DND-41 (cell line): ENCODE measurements around the gene PPP1R12A.

Experiments
- CTCF ChIP-seq: IDR thresholded peaks from 2 replicates; pipeline ENCODE4 v1.5.1; 2012; ENCODE audit warnings: borderline replicate concordance, low read length, moderate library complexity, mild to moderate bottlenecking; ENCODE audit not compliant: poor library complexity, severe bottlenecking; ENCODE audit errors: extremely low read depth
- EZH2 ChIP-seq: IDR thresholded peaks from 3 replicates; pipeline ENCODE4 v1.6.1; 2012; ENCODE audit warnings: borderline replicate concordance, low read depth, mild to moderate bottlenecking, moderate library complexity, low read length, inconsistent platforms; ENCODE audit not compliant: severe bottlenecking

DNA sequence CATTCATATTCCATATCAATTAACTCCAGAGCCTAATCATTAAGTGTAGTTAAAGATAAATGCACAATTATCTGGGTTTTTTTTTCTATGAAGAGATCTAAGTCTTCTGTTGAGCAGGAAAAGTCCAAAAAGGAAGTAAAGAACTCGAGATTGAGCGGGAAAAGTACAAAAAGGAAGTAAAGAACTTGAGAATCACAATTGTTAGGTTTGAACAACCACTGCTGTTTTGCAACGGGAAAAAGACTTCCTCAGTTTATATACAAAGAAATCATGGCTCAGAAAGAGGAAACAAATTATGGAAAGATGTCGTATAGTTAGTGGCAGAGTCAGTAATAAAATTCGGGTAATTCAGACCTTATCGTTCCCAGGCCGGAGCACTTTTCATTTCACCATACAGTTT is 63.3 kb downstream of the PPP1R12A start:
- TF ChIP-seq CTCF (no peak), EZH2 (no peak)
